ENCODE data around the gene UNC13A.

Gene UNC13A

GRCh38 chr19:17673937-17674799 is 14.0 kb downstream of the UNC13A start:
- H3K4me3 ChIP-seq (ENCODE audit: low read length): no peak overlapping the region
- DNase-seq (ENCODE audit: low read depth): no peak
- TF ChIP-seq CTCF (conservative IDR thresholded peaks at IDR 0.05; ENCODE audit: low read depth, low read length): no peak

GRCh38 chr19:17671906-17672305 is 16.2 kb downstream of the UNC13A start:
- no peak for DNase-seq (ENCODE audit: low read depth)
- no peak overlapping the region for H3K4me3 ChIP-seq (ENCODE audit: low read length)
- no peak for TF ChIP-seq CTCF (conservative IDR thresholded peaks at IDR 0.05; ENCODE audit: low read depth, low read length)

- TF ChIP-seq CTCF (conservative IDR thresholded peaks at IDR 0.05; ENCODE audit: low read depth, low read length): no peak
- DNase-seq (ENCODE audit: low read depth): no peak
Measured at GRCh38 chr19:17669419-17669818, 18.7 kb downstream of the UNC13A start.

GRCh38 chr19:17665058-17665457 is 23.1 kb downstream of the UNC13A start:
- no peak for TF ChIP-seq CTCF (conservative IDR thresholded peaks at IDR 0.05; ENCODE audit: low read depth, low read length)
- H3K4me3 ChIP-seq (ENCODE audit: low read length): no peak overlapping the region
- no peak for DNase-seq (ENCODE audit: low read depth)

More at GRCh38 chr19:17669419-17669818, 18.7 kb downstream of the UNC13A start:
- no peak overlapping the region for H3K4me3 ChIP-seq (ENCODE audit: low read length)

GRCh38 chr19:17659996-17660395 is 28.2 kb downstream of the UNC13A start:
- H3K4me3 ChIP-seq (ENCODE audit: low read length): no peak overlapping the region
- DNase-seq (ENCODE audit: low read depth): no peak
- TF ChIP-seq CTCF (conservative IDR thresholded peaks at IDR 0.05; ENCODE audit: low read depth, low read length): no peak

- no peak for DNase-seq (ENCODE audit: low read depth)
Measured at GRCh38 chr19:17658666-17659065, 29.5 kb downstream of the UNC13A start.

More at GRCh38 chr19:17658666-17659065, 29.5 kb downstream of the UNC13A start:
- H3K4me3 ChIP-seq (ENCODE audit: low read length): no peak overlapping the region
- no peak for TF ChIP-seq CTCF (conservative IDR thresholded peaks at IDR 0.05; ENCODE audit: low read depth, low read length)

Data from retinal pigment epithelial cell (primary cell).